ENCODE measurements around the gene FOXK1. TPM values are rescaled to one million over a fixed set of nuclear protein-coding genes. Genes with fewer than 3 reads are reported as not detected.
A peak's percentile ranks its signal among the peaks of the same experiment; 100 is the strongest.

The FOXK1 gene
- total RNA-seq, 1 donor from 2014 or later: 17.6 TPM

GRCh38 chr7:4763091-4763793, 81.1 kb downstream of the FOXK1 start:
- FAIRE-seq: no peak
- H3K27me3 ChIP-seq (ENCODE audit: control insufficient read depth, insufficient read depth, low read length): no peaks in the 10 kb centered on the region
- H3K4me3 ChIP-seq (ENCODE audit: low read depth, low read length): no peak overlapping the region
- TF ChIP-seq, protein P1, sequence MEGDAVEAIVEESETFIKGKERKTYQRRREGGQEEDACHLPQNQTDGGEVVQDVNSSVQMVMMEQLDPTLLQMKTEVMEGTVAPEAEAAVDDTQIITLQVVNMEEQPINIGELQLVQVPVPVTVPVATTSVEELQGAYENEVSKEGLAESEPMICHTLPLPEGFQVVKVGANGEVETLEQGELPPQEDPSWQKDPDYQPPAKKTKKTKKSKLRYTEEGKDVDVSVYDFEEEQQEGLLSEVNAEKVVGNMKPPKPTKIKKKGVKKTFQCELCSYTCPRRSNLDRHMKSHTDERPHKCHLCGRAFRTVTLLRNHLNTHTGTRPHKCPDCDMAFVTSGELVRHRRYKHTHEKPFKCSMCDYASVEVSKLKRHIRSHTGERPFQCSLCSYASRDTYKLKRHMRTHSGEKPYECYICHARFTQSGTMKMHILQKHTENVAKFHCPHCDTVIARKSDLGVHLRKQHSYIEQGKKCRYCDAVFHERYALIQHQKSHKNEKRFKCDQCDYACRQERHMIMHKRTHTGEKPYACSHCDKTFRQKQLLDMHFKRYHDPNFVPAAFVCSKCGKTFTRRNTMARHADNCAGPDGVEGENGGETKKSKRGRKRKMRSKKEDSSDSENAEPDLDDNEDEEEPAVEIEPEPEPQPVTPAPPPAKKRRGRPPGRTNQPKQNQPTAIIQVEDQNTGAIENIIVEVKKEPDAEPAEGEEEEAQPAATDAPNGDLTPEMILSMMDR (IDR thresholded peaks at IDR 0.05; ENCODE audit: insufficient read depth, low read length, severe bottlenecking): no peak
- H3K36me3 ChIP-seq (ENCODE audit: control insufficient read depth, insufficient read depth, low read length): peaks cover 21% of the 10 kb centered on the region
- no peak for DNase-seq (ENCODE audit: low read depth)

DNA sequence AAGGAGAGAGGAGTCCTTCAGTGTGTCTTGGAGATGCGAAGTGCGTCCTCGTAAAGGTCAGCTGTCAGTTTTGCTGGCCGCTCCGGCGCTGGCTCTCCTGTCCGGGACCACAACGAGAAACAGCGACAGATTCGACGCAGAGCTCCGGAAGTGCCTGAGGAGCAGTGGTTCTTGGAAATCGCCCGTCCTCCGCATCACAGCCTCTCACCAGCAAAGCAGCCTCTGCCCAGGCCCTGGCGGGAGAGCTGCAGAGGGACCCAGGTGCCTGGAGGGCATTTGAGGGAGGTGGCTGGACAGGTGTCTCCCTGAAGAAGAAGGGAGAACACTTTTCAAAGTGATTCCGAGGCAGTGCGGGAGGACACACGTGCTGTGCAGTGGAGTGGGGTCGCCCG, 81.7 kb downstream of the FOXK1 start:
- Histone ChIP-seq H3K4me3 (ENCODE audit: low read depth, low read length) (no peak overlapping the region), H3K27me3 (ENCODE audit: control insufficient read depth, insufficient read depth, low read length) (no peaks in the 10 kb centered on the region), H3K36me3 (ENCODE audit: control insufficient read depth, insufficient read depth, low read length) (peaks cover 21% of the 10 kb centered on the region)
- FAIRE-seq (no peak), DNase-seq (ENCODE audit: low read depth) (no peak)
- TF ChIP-seq, protein P1 (IDR thresholded peaks at IDR 0.05; ENCODE audit: insufficient read depth, low read length, severe bottlenecking): no peak

- H3K4me3 ChIP-seq (ENCODE audit: low read depth, low read length): no peak overlapping the region
- TF ChIP-seq, protein P1 (IDR thresholded peaks at IDR 0.05; ENCODE audit: insufficient read depth, low read length, severe bottlenecking): no peak
- DNase-seq (ENCODE audit: low read depth) (no peak), FAIRE-seq (no peak)
- no peaks in the 10 kb centered on the region for H3K27me3 ChIP-seq (ENCODE audit: control insufficient read depth, insufficient read depth, low read length)
- H3K36me3 ChIP-seq (ENCODE audit: control insufficient read depth, insufficient read depth, low read length): peaks cover 20% of the 10 kb centered on the region
These were observed 82.4 kb downstream of the FOXK1 start for GRCh38 chr7:4764402-4765007.

DNA sequence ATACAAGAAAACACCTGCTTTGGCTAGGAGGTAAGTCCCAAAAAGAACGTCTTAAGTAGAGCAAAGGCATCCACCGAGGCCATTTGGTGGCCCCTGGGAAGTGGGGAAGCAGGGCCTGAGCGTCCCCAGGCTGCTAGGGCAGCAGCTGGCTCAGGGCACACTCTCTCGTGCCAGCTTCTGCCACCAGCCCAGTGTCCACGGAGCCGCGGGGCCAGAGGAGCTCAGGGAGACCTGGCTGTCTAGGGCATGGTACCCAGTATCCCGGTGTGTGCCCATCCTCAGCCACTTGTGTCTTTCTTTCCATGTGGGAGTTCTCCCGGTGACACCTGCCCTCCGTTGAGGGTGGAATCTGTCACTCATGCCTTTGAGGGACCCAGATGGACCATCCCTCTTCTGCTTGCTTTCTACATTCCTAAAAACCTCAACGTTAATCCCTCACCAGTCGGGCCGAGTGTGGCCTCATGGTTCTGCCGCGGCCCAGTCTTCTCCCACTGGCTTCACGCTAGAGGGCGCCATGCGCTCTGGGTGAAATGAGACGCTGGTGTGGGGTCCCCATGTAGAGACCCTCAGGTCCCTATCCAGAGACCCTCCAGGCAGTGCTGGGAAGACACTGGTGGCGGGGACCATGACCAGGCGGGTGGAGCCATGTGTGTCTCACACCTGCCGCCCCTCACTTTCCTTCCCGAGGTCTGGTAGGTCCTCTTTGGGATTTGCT, 83.8 kb downstream of the FOXK1 start:
- H3K36me3 ChIP-seq (ENCODE audit: control insufficient read depth, insufficient read depth, low read length): peaks cover 16% of the 10 kb centered on the region
- no peak overlapping the region for H3K4me3 ChIP-seq (ENCODE audit: low read depth, low read length)
- FAIRE-seq: no peak
- no peaks in the 10 kb centered on the region for H3K27me3 ChIP-seq (ENCODE audit: control insufficient read depth, insufficient read depth, low read length)
- TF ChIP-seq, protein P1 (IDR thresholded peaks at IDR 0.05; ENCODE audit: insufficient read depth, low read length, severe bottlenecking): peak; percentile 27
- DNase-seq (ENCODE audit: low read depth): no peak

GRCh38 chr7:4766666-4767519, 84.8 kb downstream of the FOXK1 start:
- Histone ChIP-seq H3K27me3 (ENCODE audit: control insufficient read depth, insufficient read depth, low read length) (no peaks in the 10 kb centered on the region), H3K4me3 (ENCODE audit: low read depth, low read length) (no peak overlapping the region), H3K36me3 (ENCODE audit: control insufficient read depth, insufficient read depth, low read length) (peaks cover 10% of the 10 kb centered on the region)
- FAIRE-seq (peak; percentile 43), DNase-seq (ENCODE audit: low read depth) (no peak)
- TF ChIP-seq, protein P1 (IDR thresholded peaks at IDR 0.05; ENCODE audit: insufficient read depth, low read length, severe bottlenecking): no peak

All from bronchial epithelial cell (primary cell).